K562 (cell line): ENCODE data around the gene TMEM123. TPM values are rescaled to one million over a fixed set of nuclear protein-coding genes. Genes with fewer than 3 reads are reported as not detected.

Source experiments
- ATAC-seq: fragments of 200-7000 bp; cut with Tn5 transposase; 3 replicates; pipeline ENCODE4 v1.9.1; 2020; ENCODE audit warnings: moderate library complexity
- BruUV-seq: library from RNA; stranded (reverse); fragments of 400-500 nt; replicated peaks from 2 replicates; lab custom pipeline; 2021; lab: Mats Ljungman, UMichigan
- CTCF ChIA-PET: fragments of 300-600 bp; formaldehyde crosslinking; extraction: SDS; loops from one replicate; lab custom pipeline; 2021; ENCODE audit warnings: low intra/inter-chr PET ratio; lab: Yijun Ruan, JAX
- POLR2A ChIA-PET: fragments of 300-600, 350-650 bp; sonication (Branson Sonifier 250); formaldehyde crosslinking; extraction: SDS; loops from one replicate; lab custom pipeline; 2021; ENCODE audit warnings: antibody characterized with exemption, inconsistent platforms; lab: Yijun Ruan, JAX
- DNase-seq, 4 experiments: peaks; one replicate each; pipeline versions ENCODE4 v3.0.0 to v3.0.0-alpha.2; 2011 to 2018; ENCODE audit warnings: low spot score in 3 of 4, mixed read lengths in 3 of 4; ENCODE audit errors: extremely low read depth in 1 of 4
- FAIRE-seq: peaks from 2 replicates; lab custom pipeline; 2011; peaks lifted over from hg19 to GRCh38; lab: Jason Lieb, UNC
- H2AFZ ChIP-seq: 2 replicates; pipeline ENCODE4 v1.6.0; 2011; ENCODE audit warnings: low read depth, low read length, control low read depth, inconsistent platforms
- H3K27ac ChIP-seq: fragments of 200-600 bp; 3 replicates; pipeline ENCODE4 v1.8.0; 2011; ENCODE audit warnings: low read depth, mild to moderate bottlenecking, control low read depth, inconsistent platforms, low read length, moderate library complexity, mixed read lengths; ENCODE audit errors: extremely low read depth
- H3K27me3 ChIP-seq, 2 experiments: fragments of 300-600 bp in 1 of 2; 2 replicates in 1 of 2; 3 replicates in 1 of 2; pipeline versions ENCODE4 v1.6.0 to v1.8.0; 2011; ENCODE audit warnings: inconsistent platforms in 2 of 2, low read length in 2 of 2, mild to moderate bottlenecking in 1 of 2, mixed read lengths in 1 of 2, moderate library complexity in 1 of 2; ENCODE audit not compliant: control insufficient read depth in 2 of 2, insufficient read depth in 2 of 2
- H3K36me3 ChIP-seq: fragments of 300-600 bp; 3 replicates; pipeline ENCODE4 v1.8.0; 2011; ENCODE audit warnings: mild to moderate bottlenecking, low read length, inconsistent platforms; ENCODE audit not compliant: control insufficient read depth, insufficient read depth
- H3K4me1 ChIP-seq, 2 experiments: fragments of 200-600 bp in 1 of 2; replicated peaks in 1 of 2; 2 replicates in 1 of 2; 3 replicates in 1 of 2; pipeline versions ENCODE4 v1.5.1 to v1.8.0; 2011; ENCODE audit warnings: inconsistent platforms in 2 of 2, low read length in 2 of 2, mild to moderate bottlenecking in 1 of 2, mixed read lengths in 1 of 2, moderate library complexity in 1 of 2; ENCODE audit not compliant: control insufficient read depth in 2 of 2, insufficient read depth in 2 of 2
- H3K4me2 ChIP-seq: 2 replicates; pipeline ENCODE4 v1.6.1; 2011; ENCODE audit warnings: low read length, control low read depth, inconsistent platforms, mixed read lengths; ENCODE audit not compliant: insufficient read depth
- H3K4me3 ChIP-seq: fragments of 200-600 bp; sonication (generic), shearing (Covaris generic); 2 replicates; pipeline ENCODE4 v1.5.1; 2016; ENCODE audit warnings: control low read depth, inconsistent platforms
- H3K79me2 ChIP-seq: fragments of 200-600 bp; 3 replicates; pipeline ENCODE4 v1.8.0; 2011; ENCODE audit warnings: low read length, inconsistent platforms; ENCODE audit not compliant: control insufficient read depth, insufficient read depth
- H3K9ac ChIP-seq, 2 experiments: 2 replicates each; pipeline versions ENCODE4 v1.6.0 to v1.6.1; 2011; ENCODE audit warnings: low read depth in 2 of 2, low read length in 2 of 2, control low read depth in 1 of 2, inconsistent platforms in 1 of 2, mild to moderate bottlenecking in 1 of 2, mixed read lengths in 1 of 2; ENCODE audit not compliant: insufficient read depth in 1 of 2
- H3K9me1 ChIP-seq: one replicate; pipeline ENCODE4 v1.6.0; 2011; ENCODE audit warnings: inconsistent platforms, mild to moderate bottlenecking, low read length, moderate library complexity; ENCODE audit not compliant: control insufficient read depth, insufficient read depth
- H3K9me3 ChIP-seq: replicated peaks from 2 replicates; pipeline ENCODE4 v1.5.1; 2011; ENCODE audit warnings: low read depth, low read length, inconsistent platforms; ENCODE audit not compliant: control insufficient read depth, insufficient read depth
- H4K20me1 ChIP-seq: replicated peaks from 2 replicates; pipeline ENCODE4 v1.6.1; 2011; ENCODE audit warnings: low read length, inconsistent platforms, mixed read lengths; ENCODE audit not compliant: control insufficient read depth, insufficient read depth
- CBFB ChIP-seq: sonication (generic); formaldehyde crosslinking; IDR thresholded peaks from 2 replicates; pipeline ENCODE4 v1.4.0; 2020; ENCODE audit warnings: mild to moderate bottlenecking, missing genetic modification reagents
- EHMT2 ChIP-seq: fragments of 450-650 bp; IDR thresholded peaks from 2 replicates; pipeline ENCODE4 v1.6.1; 2018; ENCODE audit warnings: antibody characterized with exemption
- FOXK2 ChIP-seq, 2 experiments: fragments of 450-650 bp; IDR thresholded peaks in 1 of 2; conservative IDR thresholded peaks in 1 of 2; 2 replicates each; pipeline ENCODE4 v1.6.1; 2016; ENCODE audit warnings: low read depth in 2 of 2, mild to moderate bottlenecking in 1 of 2
- FOXM1 ChIP-seq, 2 experiments: fragments of 450-650 bp in 1 of 2; sonication (generic) in 1 of 2; formaldehyde crosslinking in 1 of 2; IDR thresholded peaks; 2 replicates each; pipeline versions ENCODE4 v1.6.1 to v1.9.0; 2017 to 2022; ENCODE audit warnings: low read depth in 2 of 2, mild to moderate bottlenecking in 2 of 2, missing genetic modification reagents in 1 of 2, moderate library complexity in 1 of 2
- HNRNPLL ChIP-seq: fragments of 200-400 bp; formaldehyde crosslinking; IDR thresholded peaks from 2 replicates; pipeline ENCODE4 v1.6.1; 2017; ENCODE audit warnings: low read length, low read depth, mild to moderate bottlenecking; ENCODE audit not compliant: poor library complexity, severe bottlenecking
- MXD1 ChIP-seq: fragments of 250-450 bp; sonication (Bioruptor Pico); IDR thresholded peaks from 2 replicates; pipeline ENCODE4 v1.8.0; 2021; ENCODE audit warnings: borderline replicate concordance, mild to moderate bottlenecking, moderate library complexity; ENCODE audit not compliant: poor library complexity, severe bottlenecking
- MYBL2 ChIP-seq, 2 experiments: fragments of 450-650 bp in 1 of 2; sonication (generic) in 1 of 2; formaldehyde crosslinking in 1 of 2; IDR thresholded peaks; 2 replicates each; pipeline versions ENCODE4 v1.6.1 to v1.8.1; 2017 to 2022; ENCODE audit warnings: borderline replicate concordance in 1 of 2, inconsistent platforms in 1 of 2, low read depth in 1 of 2, mild to moderate bottlenecking in 1 of 2, missing genetic modification reagents in 1 of 2, moderate library complexity in 1 of 2
- PURB ChIP-seq: sonication (generic); formaldehyde crosslinking; IDR thresholded peaks from 2 replicates; pipeline ENCODE4 v1.9.0; 2021; ENCODE audit warnings: low read depth, mild to moderate bottlenecking, missing genetic modification reagents
- RREB1 ChIP-seq: fragments of 250-450 bp; sonication (Bioruptor Pico); IDR thresholded peaks from 2 replicates; pipeline ENCODE4 v1.4.0; 2020
- SNAPC5 ChIP-seq: fragments of 250-450 bp; sonication (Bioruptor Pico); IDR thresholded peaks from 2 replicates; pipeline ENCODE4 v1.8.0; 2021; ENCODE audit warnings: moderate library complexity, mild to moderate bottlenecking, inconsistent platforms
- SREBF2 ChIP-seq: sonication (generic); formaldehyde crosslinking; IDR thresholded peaks from 2 replicates; pipeline ENCODE4 v1.4.0; 2020; ENCODE audit warnings: mild to moderate bottlenecking, missing genetic modification reagents
- TSC22D4 ChIP-seq: fragments of 450-650 bp; IDR thresholded peaks from 2 replicates; pipeline ENCODE4 v1.6.1; 2016; ENCODE audit warnings: missing genetic modification characterization, missing biosample characterization, control low read depth
- WGBS: fragments of 100-300 bp; shearing (Covaris generic); methylation state at CpG from one replicate; pipeline ENCODE4 v1.1.6; 2016; ENCODE audit warnings: low coverage, mixed read lengths; ENCODE audit not compliant: insufficient coverage; ENCODE audit errors: missing lambda C conversion rate; 5-methylcytosine and 5-hydroxymethylcytosine counted together
- in situ Hi-C: fragments of 300-500 bp; cut with MboI; formaldehyde crosslinking; loops from 4 replicates; pipeline ENCODE4 v1.15.0; 2018; ENCODE audit warnings: inconsistent platforms, mixed read lengths
- intact Hi-C: fragments of 100-400 bp; cut with micrococcal nuclease; formaldehyde crosslinking; loops from 2 replicates; pipeline ENCODE4 v1.14.2; 2022
- polyA plus RNA-seq, 8 experiments: library from polyadenylated mRNA; depleted of rRNA in 4 of 8; stranded (reverse) in 5 of 8; unstranded in 3 of 8; fragments of >200 nt; fragmentation: Nextera tagmentation in 2 of 8; fragmentation: Illumina TruSeq in 1 of 8; extraction: Ambion mirVana in 2 of 8; extraction: Trizol in 1 of 8; gene quantifications; 2 replicates each; pipeline versions ENCODE4 v1.2.1 to v1.2.3, GENCODE V29; 2011 to 2014; ENCODE audit warnings: inconsistent platforms in 1 of 8, missing spikeins in 1 of 8
- total RNA-seq, 7 experiments: library from RNA; depleted of rRNA in 6 of 7; stranded (reverse); fragments of >200 nt in 6 of 7; fragmentation: Illumina TruSeq in 2 of 7; extraction: Trizol in 2 of 7; gene quantifications; 2 replicates each; pipeline versions ENCODE4 v1.2.1 to v1.2.3, GENCODE V29; 2011 to 2021; ENCODE audit warnings: low replicate concordance in 1 of 7

TMEM123 gene
- total and polyA plus RNA-seq, 9 of the 15 experiments (the other 6 are each of a cell fraction or from before 2014, with no cell fraction given) = 19.8 to 344 (median 82.4) TPM

GRCh38 chr11:102408339-102408738 lies 44.2 kb downstream of the TMEM123 start:
- H4K20me1 ChIP-seq = no peaks in the 10 kb centered on the region

GRCh38 chr11:102407901-102408300 lies 44.7 kb downstream of the TMEM123 start:
- intact Hi-C loops (no loop called here), in situ Hi-C loops (no loop called here)
- ChIA-PET CTCF (no interaction called here), POLR2A (interaction anchor here (0.9 kb wide), 1 partner anchor 68 kb away, joined by 4 read pairs; no protein-coding TSS in a partner anchor)
- peaks cover 29% of the 10 kb centered on the region for H3K79me2 ChIP-seq
- H3K9me3 ChIP-seq = no peaks in the 10 kb centered on the region
- BruUV-seq = no TSS peak
- FAIRE-seq = no peak
- H3K4me1 ChIP-seq = peaks cover 0 to 6% of the 10 kb centered on the region in 2 experiments; a peak in 1 of 5 replicates
- DNase-seq = no peak
- H4K20me1 ChIP-seq = no peaks in the 10 kb centered on the region
- 71% methylated on average over 3 of the region's 3 CpGs for WGBS
- no peak overlapping the region for H3K4me2 ChIP-seq
- H3K27me3 ChIP-seq = no peaks in the 10 kb centered on the region
- H3K27ac ChIP-seq = no peak overlapping the region
- H3K9me1 ChIP-seq = no peaks in the 10 kb centered on the region
- no peak overlapping the region for H3K9ac ChIP-seq
- no peak overlapping the region for H2AFZ ChIP-seq
- peaks cover 9% of the 10 kb centered on the region; the same call in 2 of the 3 replicates for H3K36me3 ChIP-seq
- H3K4me3 ChIP-seq = no peak overlapping the region
- ATAC-seq = no peak
- TF ChIP-seq FOXK2 (conservative IDR thresholded peaks at IDR 0.05 in 1 of 2, IDR thresholded peaks at IDR 0.05 in 1 of 2; ENCODE audit: low read depth in 2 of 2) (no peak), SNAPC5 (CRISPR knock-in tag) (no peak), RREB1 (CRISPR knock-in tag) (no peak), PURB (CRISPR knock-in tag) (no peak)

More at GRCh38 chr11:102408339-102408738, 44.2 kb downstream of the TMEM123 start:
- H3K9me3 ChIP-seq = no peaks in the 10 kb centered on the region
- POLR2A ChIA-PET = interaction anchor here (0.9 kb wide), 1 partner anchor 68 kb away, joined by 4 read pairs; no protein-coding TSS in a partner anchor
- TF ChIP-seq MYBL2 (IDR thresholded peaks at IDR 0.05; ENCODE audit: low read depth) = no peak
- no peak for TF ChIP-seq MYBL2 (CRISPR knock-in tag; IDR thresholded peaks at IDR 0.05; ENCODE audit: borderline replicate concordance)
- TF ChIP-seq TSC22D4 = no peak
- no peak for TF ChIP-seq SREBF2 (CRISPR knock-in tag)
- no peak for TF ChIP-seq HNRNPLL
- no peak for TF ChIP-seq FOXM1 (IDR thresholded peaks at IDR 0.05; ENCODE audit: low read depth)
- TF ChIP-seq FOXM1 (CRISPR knock-in tag; IDR thresholded peaks at IDR 0.05; ENCODE audit: low read depth) = no peak
- TF ChIP-seq EHMT2 = no peak
- no peak for TF ChIP-seq MXD1 (CRISPR knock-in tag)
- TF ChIP-seq CBFB (CRISPR knock-in tag) = no peak
- H3K27ac ChIP-seq = no peak overlapping the region
- intact Hi-C loops (no loop called here), in situ Hi-C loops (no loop called here)
- H3K4me2 ChIP-seq = no peak overlapping the region
- no peak overlapping the region for H3K4me3 ChIP-seq
- ATAC-seq (no peak), DNase-seq (no peak), FAIRE-seq (no peak)
- peaks cover 33% of the 10 kb centered on the region for H3K79me2 ChIP-seq
- H3K36me3 ChIP-seq = peaks cover 9% of the 10 kb centered on the region; the same call in 2 of the 3 replicates
- H3K4me1 ChIP-seq = peaks cover 0 to 6% of the 10 kb centered on the region in 2 experiments; a peak in 1 of 5 replicates
- H3K9me1 ChIP-seq = no peaks in the 10 kb centered on the region
- 94% methylated on average over 1 of the region's 1 CpG for WGBS
- no peaks in the 10 kb centered on the region for H3K27me3 ChIP-seq
- no peak overlapping the region for H3K9ac ChIP-seq
- BruUV-seq = no TSS peak
- H2AFZ ChIP-seq = no peak overlapping the region
- CTCF ChIA-PET = no interaction called here
